ENCODE measurements around the gene ATP1B4. TPM values are rescaled to one million over a fixed set of nuclear protein-coding genes. Genes with fewer than 3 reads are reported as not detected.

Gene ATP1B4
- total RNA-seq, 1 experiment from 2014 or later, result not detected

GRCh38 chrX:120408168-120408567 is 46.3 kb downstream of the ATP1B4 start:
- Histone ChIP-seq H3K27me3 (ENCODE audit: control insufficient read depth, insufficient read depth, low read length) (no peaks in the 10 kb centered on the region), H3K4me3 (ENCODE audit: insufficient read depth, low read depth, low read length) (no peak overlapping the region), H3K36me3 (replicated peaks; ENCODE audit: control insufficient read depth, insufficient read depth, low read length) (no peaks in the 10 kb centered on the region)
- DNase-seq, result peak; percentile 18

GRCh38 chrX:120419463-120419862 is 57.6 kb downstream of the ATP1B4 start:
- H3K36me3 ChIP-seq (replicated peaks; ENCODE audit: control insufficient read depth, insufficient read depth, low read length), result no peaks in the 10 kb centered on the region
- no peaks in the 10 kb centered on the region for H3K27me3 ChIP-seq (ENCODE audit: control insufficient read depth, insufficient read depth, low read length)
- no peak for DNase-seq
- H3K4me3 ChIP-seq (ENCODE audit: insufficient read depth, low read depth, low read length), result no peak overlapping the region

- no peak overlapping the region for H3K4me3 ChIP-seq (ENCODE audit: insufficient read depth, low read depth, low read length)
- DNase-seq, result no peak
- H3K36me3 ChIP-seq (replicated peaks; ENCODE audit: control insufficient read depth, insufficient read depth, low read length), result no peaks in the 10 kb centered on the region
- H3K27me3 ChIP-seq (ENCODE audit: control insufficient read depth, insufficient read depth, low read length), result no peaks in the 10 kb centered on the region
Observed at GRCh38 chrX:120426599-120426998, 64.7 kb downstream of the ATP1B4 start.

- no peak overlapping the region for H3K4me3 ChIP-seq (ENCODE audit: insufficient read depth, low read depth, low read length)
- H3K36me3 ChIP-seq (replicated peaks; ENCODE audit: control insufficient read depth, insufficient read depth, low read length), result no peaks in the 10 kb centered on the region
- no peaks in the 10 kb centered on the region for H3K27me3 ChIP-seq (ENCODE audit: control insufficient read depth, insufficient read depth, low read length)
- no peak for DNase-seq
Observed at GRCh38 chrX:120428309-120428708, 66.4 kb downstream of the ATP1B4 start.

GRCh38 chrX:120429776-120430540 is 68.1 kb downstream of the ATP1B4 start:
- H3K27me3 ChIP-seq (ENCODE audit: control insufficient read depth, insufficient read depth, low read length), result no peaks in the 10 kb centered on the region
- H3K36me3 ChIP-seq (replicated peaks; ENCODE audit: control insufficient read depth, insufficient read depth, low read length), result no peaks in the 10 kb centered on the region
- H3K4me3 ChIP-seq (ENCODE audit: insufficient read depth, low read depth, low read length), result no peak overlapping the region
- no peak for DNase-seq

Other genes starting within 250 kb of the ATP1B4 start
- gene RHOXF1, start 246.2 kb upstream of the ATP1B4 start, total RNA-seq (2014; rRNA removed; shearing (Covaris generic)), result not detected in 2 replicates
- not detected in 2 replicates for gene RHOXF2, start 203.5 kb upstream of the ATP1B4 start, total RNA-seq (2014; rRNA removed; shearing (Covaris generic))
- 12.8 and 13.6 TPM in 2 replicates for gene ZBTB33, start 111.3 kb upstream of the ATP1B4 start, total RNA-seq (2014; rRNA removed; shearing (Covaris generic))
- 0.44 and 0.94 TPM in 2 replicates for gene TMEM255A, start 50.6 kb upstream of the ATP1B4 start, total RNA-seq (2014; rRNA removed; shearing (Covaris generic))
- 31.3 and 31.7 TPM in 2 replicates for gene LAMP2, start 107.2 kb downstream of the ATP1B4 start, total RNA-seq (2014; rRNA removed; shearing (Covaris generic))
- gene CUL4B, start 198.9 kb downstream of the ATP1B4 start, total RNA-seq (2014; rRNA removed; shearing (Covaris generic)), result 18.4 and 28.0 TPM in 2 replicates
- 33.6 and 35.4 TPM in 2 replicates for gene MCTS1, start 242.0 kb downstream of the ATP1B4 start, total RNA-seq (2014; rRNA removed; shearing (Covaris generic))